Astrocyte (in vitro differentiated cells and primary cell): ENCODE results near the gene CALML5. TPM values are rescaled to one million over a fixed set of nuclear protein-coding genes. Genes with fewer than 3 reads are reported as not detected.

ENCODE experiments used
- DNase-seq: peaks from one replicate; pipeline ENCODE4 v3.0.0-alpha.2; 2010; ENCODE audit warnings: low read depth
- FAIRE-seq: peaks from 2 replicates; lab custom pipeline; 2011; peaks lifted over from hg19 to GRCh38; lab: Jason Lieb, UNC
- H2AFZ ChIP-seq: 2 replicates; pipeline ENCODE4 v1.6.0; 2012; ENCODE audit warnings: low read depth, low read length, inconsistent platforms
- H3K27ac ChIP-seq: 2 replicates; pipeline ENCODE4 v1.5.1; 2011; ENCODE audit warnings: low read depth, low read length, inconsistent platforms
- H3K27me3 ChIP-seq: 2 replicates; pipeline ENCODE4 v1.6.0; 2011; ENCODE audit warnings: low read length, inconsistent platforms; ENCODE audit not compliant: insufficient read depth
- H3K36me3 ChIP-seq: 2 replicates; pipeline ENCODE4 v1.5.1; 2011; ENCODE audit warnings: low read length, inconsistent platforms; ENCODE audit not compliant: insufficient read depth
- H3K4me1 ChIP-seq: 2 replicates; pipeline ENCODE4 v1.5.1; 2011; ENCODE audit warnings: low read length, inconsistent platforms; ENCODE audit not compliant: insufficient read depth
- H3K4me2 ChIP-seq: 2 replicates; pipeline ENCODE4 v1.6.0; 2012; ENCODE audit warnings: low read length, inconsistent platforms
- H3K4me3 ChIP-seq: 2 replicates; pipeline ENCODE4 v1.5.1; 2011; ENCODE audit warnings: low read depth, mild to moderate bottlenecking, low read length, inconsistent platforms; ENCODE audit not compliant: insufficient read depth
- H3K79me2 ChIP-seq: 2 replicates; pipeline ENCODE4 v1.6.0; 2012; ENCODE audit warnings: mild to moderate bottlenecking, low read length, inconsistent platforms; ENCODE audit not compliant: insufficient read depth
- H3K9ac ChIP-seq: 2 replicates; pipeline ENCODE4 v1.6.0; 2012; ENCODE audit warnings: mild to moderate bottlenecking, low read length, inconsistent platforms
- H3K9me3 ChIP-seq: 2 replicates; pipeline ENCODE4 v1.5.1; 2012; ENCODE audit warnings: low read depth, mild to moderate bottlenecking, low read length, inconsistent platforms; ENCODE audit not compliant: insufficient read depth
- H4K20me1 ChIP-seq: 2 replicates; pipeline ENCODE4 v1.6.0; 2012; ENCODE audit warnings: low read length, inconsistent platforms; ENCODE audit not compliant: insufficient read depth
- H3K27ac Mint-ChIP-seq: one replicate; pipeline ENCODE4 v1.8.0; 2021; ENCODE audit warnings: mild to moderate bottlenecking, mixed read lengths; ENCODE audit not compliant: unreplicated experiment
- H3K27me3 Mint-ChIP-seq: one replicate; pipeline ENCODE4 v1.8.0; 2021; ENCODE audit warnings: low read depth, mixed read lengths; ENCODE audit not compliant: unreplicated experiment
- H3K36me3 Mint-ChIP-seq: one replicate; pipeline ENCODE4 v1.8.0; 2021; ENCODE audit warnings: low read depth, mixed read lengths; ENCODE audit not compliant: unreplicated experiment
- H3K4me1 Mint-ChIP-seq: one replicate; pipeline ENCODE4 v1.8.0; 2021; ENCODE audit warnings: low read depth, mixed read lengths; ENCODE audit not compliant: unreplicated experiment
- H3K4me3 Mint-ChIP-seq: one replicate; pipeline ENCODE4 v1.8.0; 2021; ENCODE audit warnings: mild to moderate bottlenecking, moderate library complexity, mixed read lengths; ENCODE audit not compliant: unreplicated experiment
- H3K9me3 Mint-ChIP-seq: one replicate; pipeline ENCODE4 v1.8.0; 2021; ENCODE audit warnings: mild to moderate bottlenecking, mixed read lengths; ENCODE audit not compliant: unreplicated experiment
- CTCF ChIP-seq: IDR thresholded peaks from 2 replicates; pipeline ENCODE4 v1.5.1; 2011; ENCODE audit warnings: low read depth, mild to moderate bottlenecking, inconsistent platforms, low read length, moderate library complexity; ENCODE audit not compliant: insufficient read depth
- EZH2 ChIP-seq: IDR thresholded peaks from 2 replicates; pipeline ENCODE4 v1.6.1; 2012; ENCODE audit warnings: mild to moderate bottlenecking, low read length, inconsistent platforms; ENCODE audit not compliant: insufficient read depth
- total RNA-seq: library from RNA; stranded (reverse); gene quantifications from 2 replicates; pipeline ENCODE4 v1.2.1, GENCODE V29; 2021

Gene CALML5
- total RNA-seq, 1 donor from 2014 or later, result not detected

GRCh38 chr10:5526691-5527331 is 27.4 kb upstream of the CALML5 start:
- Mint-ChIP-seq H3K27me3 (peaks cover 51% of the 10 kb centered on the region), H3K4me3 (no peak overlapping the region), H3K27ac (no peak overlapping the region), H3K36me3 (peaks cover 9% of the 10 kb centered on the region), H3K4me1 (peaks cover 1% of the 10 kb centered on the region), H3K9me3 (peaks cover 3% of the 10 kb centered on the region)
- TF ChIP-seq EZH2 (no peak), CTCF (no peak)
- Histone ChIP-seq H3K79me2 (no peaks in the 10 kb centered on the region), H3K9ac (no peak overlapping the region), H3K9me3 (no peaks in the 10 kb centered on the region), H3K27me3 (no peaks in the 10 kb centered on the region), H3K36me3 (no peaks in the 10 kb centered on the region), H3K4me1 (no peaks in the 10 kb centered on the region), H3K4me2 (no peak overlapping the region), H2AFZ (no peak overlapping the region), H3K27ac (no peak overlapping the region), H4K20me1 (no peaks in the 10 kb centered on the region), H3K4me3 (no peak overlapping the region)
- no peak for FAIRE-seq
- DNase-seq, result no peak

- H3K36me3 Mint-ChIP-seq, result peaks cover 5% of the 10 kb centered on the region
- H3K4me2 ChIP-seq, result no peak overlapping the region
These were observed 26.4 kb upstream of the CALML5 start for GRCh38 chr10:5525561-5526341.

More at GRCh38 chr10:5525561-5526341, 26.4 kb upstream of the CALML5 start:
- Histone ChIP-seq H3K79me2 (no peaks in the 10 kb centered on the region), H3K4me3 (no peak overlapping the region), H3K27me3 (no peaks in the 10 kb centered on the region), H3K4me1 (no peaks in the 10 kb centered on the region), H3K9ac (no peak overlapping the region), H4K20me1 (no peaks in the 10 kb centered on the region), H2AFZ (no peak overlapping the region), H3K9me3 (no peaks in the 10 kb centered on the region), H3K36me3 (no peaks in the 10 kb centered on the region), H3K27ac (no peak overlapping the region)
- no peak overlapping the region for H3K27ac Mint-ChIP-seq
- DNase-seq (no peak), FAIRE-seq (no peak)
- peaks cover 48% of the 10 kb centered on the region for H3K27me3 Mint-ChIP-seq
- peaks cover 1% of the 10 kb centered on the region for H3K4me1 Mint-ChIP-seq
- no peaks in the 10 kb centered on the region for H3K9me3 Mint-ChIP-seq
- TF ChIP-seq EZH2, result no peak
- TF ChIP-seq CTCF, result no peak
- no peak overlapping the region for H3K4me3 Mint-ChIP-seq
